ENCODE measurements around the gene FSTL5. TPM values are rescaled to one million over a fixed set of nuclear protein-coding genes. Genes with fewer than 3 reads are reported as not detected.

The FSTL5 gene
- total RNA-seq, 1 experiment from 2014 or later: 29.4 TPM

DNA sequence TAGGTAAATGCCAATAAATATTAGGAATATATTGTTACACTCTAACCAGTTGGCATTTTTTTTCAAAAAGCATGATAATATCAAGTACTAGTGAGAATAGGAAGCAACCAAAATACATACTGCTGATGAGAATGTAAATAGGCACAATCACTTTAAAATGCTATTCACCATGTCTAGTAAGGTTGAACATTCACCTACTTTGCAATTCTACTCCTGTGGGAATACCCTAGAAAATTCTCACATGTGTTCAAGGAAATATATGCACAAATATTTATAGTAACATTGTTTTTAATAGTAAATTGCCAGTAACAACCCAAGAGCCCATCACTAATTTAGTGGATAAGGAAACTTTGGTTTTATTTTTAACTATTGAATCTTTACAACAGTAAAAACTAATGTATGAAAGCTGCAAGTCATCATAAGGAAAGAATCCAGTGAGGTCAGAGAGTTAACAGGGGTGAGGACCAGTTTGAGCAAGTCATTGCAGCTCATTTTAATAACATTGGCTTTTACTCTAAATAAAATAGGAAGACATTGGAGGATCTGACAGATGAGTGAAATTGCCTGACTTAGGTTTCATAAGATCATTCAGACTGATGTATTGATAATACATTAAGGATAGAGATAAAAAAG is 23.6 kb downstream of the FSTL5 start:
- no peak for DNase-seq
- Histone ChIP-seq H3K4me3 (no peak overlapping the region), H3K36me3 (ENCODE audit: low read depth) (no peaks in the 10 kb centered on the region), H3K79me2 (ENCODE audit: low read depth) (no peaks in the 10 kb centered on the region), H4K20me1 (ENCODE audit: insufficient read depth) (no peaks in the 10 kb centered on the region; the same call in 1 of the 2 replicates), H3K4me2 (no peak overlapping the region), H3K9me3 (ENCODE audit: insufficient read depth, low read depth) (no peaks in the 10 kb centered on the region), H3F3A (ENCODE audit: insufficient read depth, low read depth) (no peaks in the 10 kb centered on the region), H2AFZ (no peak overlapping the region), H3K27ac (no peak overlapping the region), H3K4me1 (replicated peaks; ENCODE audit: insufficient read depth) (no peaks in the 10 kb centered on the region), H3K27me3 (ENCODE audit: insufficient read depth, low read depth) (no peaks in the 10 kb centered on the region), H3K9me2 (ENCODE audit: insufficient read depth) (no peaks in the 10 kb centered on the region)
- no peak for TF ChIP-seq EZH2 (IDR thresholded peaks at IDR 0.05; ENCODE audit: low read depth)
- ChIA-PET CTCF (no interaction called here), POLR2A (ENCODE audit: unreplicated experiment) (no interaction called here)
- intact Hi-C loops (cut with micrococcal nuclease; ENCODE audit: unreplicated experiment): no loop called here
- no TSS peak for BruUV-seq (replicated peaks)

DNA sequence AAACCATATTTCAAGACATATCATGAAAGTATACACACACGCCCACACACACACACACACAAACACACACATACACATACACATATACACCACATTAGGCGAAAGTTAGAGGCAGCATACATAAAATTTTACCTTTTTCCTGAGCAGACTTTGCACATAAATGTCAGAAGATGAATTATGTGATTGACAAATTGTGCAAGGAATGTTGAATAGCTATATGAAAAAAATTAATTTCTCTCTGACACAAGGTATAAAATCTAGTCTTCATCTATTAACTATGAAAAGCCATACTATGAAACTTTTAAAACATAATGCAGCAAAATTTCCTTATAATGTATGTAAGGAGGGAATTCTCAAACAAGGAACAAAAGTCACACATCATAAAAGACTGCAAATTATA is 24.4 kb downstream of the FSTL5 start:
- H3K4me1 ChIP-seq (replicated peaks; ENCODE audit: insufficient read depth): no peaks in the 10 kb centered on the region
- no peak for DNase-seq
- no peak for TF ChIP-seq EZH2 (IDR thresholded peaks at IDR 0.05; ENCODE audit: low read depth)
- TF ChIP-seq, protein P1, sequence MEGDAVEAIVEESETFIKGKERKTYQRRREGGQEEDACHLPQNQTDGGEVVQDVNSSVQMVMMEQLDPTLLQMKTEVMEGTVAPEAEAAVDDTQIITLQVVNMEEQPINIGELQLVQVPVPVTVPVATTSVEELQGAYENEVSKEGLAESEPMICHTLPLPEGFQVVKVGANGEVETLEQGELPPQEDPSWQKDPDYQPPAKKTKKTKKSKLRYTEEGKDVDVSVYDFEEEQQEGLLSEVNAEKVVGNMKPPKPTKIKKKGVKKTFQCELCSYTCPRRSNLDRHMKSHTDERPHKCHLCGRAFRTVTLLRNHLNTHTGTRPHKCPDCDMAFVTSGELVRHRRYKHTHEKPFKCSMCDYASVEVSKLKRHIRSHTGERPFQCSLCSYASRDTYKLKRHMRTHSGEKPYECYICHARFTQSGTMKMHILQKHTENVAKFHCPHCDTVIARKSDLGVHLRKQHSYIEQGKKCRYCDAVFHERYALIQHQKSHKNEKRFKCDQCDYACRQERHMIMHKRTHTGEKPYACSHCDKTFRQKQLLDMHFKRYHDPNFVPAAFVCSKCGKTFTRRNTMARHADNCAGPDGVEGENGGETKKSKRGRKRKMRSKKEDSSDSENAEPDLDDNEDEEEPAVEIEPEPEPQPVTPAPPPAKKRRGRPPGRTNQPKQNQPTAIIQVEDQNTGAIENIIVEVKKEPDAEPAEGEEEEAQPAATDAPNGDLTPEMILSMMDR (conservative IDR thresholded peaks at IDR 0.05): no peak
- no peak overlapping the region for H3K4me2 ChIP-seq
- H3K9me2 ChIP-seq (ENCODE audit: insufficient read depth): no peaks in the 10 kb centered on the region
- ChIA-PET POLR2A (ENCODE audit: unreplicated experiment) (no interaction called here), CTCF (no interaction called here)
- H3K79me2 ChIP-seq (ENCODE audit: low read depth): no peaks in the 10 kb centered on the region
- no peak overlapping the region for H2AFZ ChIP-seq
- no peaks in the 10 kb centered on the region for H3K27me3 ChIP-seq (ENCODE audit: insufficient read depth, low read depth)
- no peaks in the 10 kb centered on the region; the same call in 1 of the 2 replicates for H4K20me1 ChIP-seq (ENCODE audit: insufficient read depth)
- no peak overlapping the region for H3K4me3 ChIP-seq
- no peaks in the 10 kb centered on the region for H3F3A ChIP-seq (ENCODE audit: insufficient read depth, low read depth)
- BruUV-seq (replicated peaks): no TSS peak
- no peaks in the 10 kb centered on the region for H3K36me3 ChIP-seq (ENCODE audit: low read depth)
- intact Hi-C loops (cut with micrococcal nuclease; ENCODE audit: unreplicated experiment): no loop called here
- H3K27ac ChIP-seq: no peak overlapping the region
- H3K9me3 ChIP-seq (ENCODE audit: insufficient read depth, low read depth): no peaks in the 10 kb centered on the region

DNA sequence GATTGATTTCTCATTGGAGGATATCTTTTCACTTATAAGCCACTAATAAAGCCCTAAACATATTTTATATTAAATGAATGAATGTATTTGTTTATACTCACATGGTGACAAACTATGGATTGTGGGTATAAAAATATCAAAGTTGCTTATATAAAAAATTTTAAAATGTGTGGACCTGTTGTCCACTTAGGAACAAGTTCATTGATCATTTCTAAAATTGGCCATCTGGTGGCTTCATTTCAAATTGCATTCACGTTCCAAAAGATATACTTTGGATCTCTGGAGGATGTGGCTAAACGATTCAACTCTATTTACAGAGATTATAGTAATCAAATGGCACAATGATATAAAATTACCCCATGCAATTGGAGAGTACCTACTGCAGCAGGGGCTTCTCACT is 32.5 kb downstream of the FSTL5 start:
- DNase-seq: no peak
- H3K4me1 ChIP-seq (replicated peaks; ENCODE audit: insufficient read depth): no peaks in the 10 kb centered on the region
- no TSS peak for BruUV-seq (replicated peaks)
- no peaks in the 10 kb centered on the region for H4K20me1 ChIP-seq (ENCODE audit: insufficient read depth)
- intact Hi-C loops (cut with micrococcal nuclease; ENCODE audit: unreplicated experiment): no loop called here
- H3K79me2 ChIP-seq (ENCODE audit: low read depth): no peaks in the 10 kb centered on the region
- H3K27ac ChIP-seq: no peak overlapping the region
- POLR2A ChIA-PET (ENCODE audit: unreplicated experiment): no interaction called here
- no peaks in the 10 kb centered on the region for H3K9me3 ChIP-seq (ENCODE audit: insufficient read depth, low read depth)
- H3K9me2 ChIP-seq (ENCODE audit: insufficient read depth): no peaks in the 10 kb centered on the region
- no peak overlapping the region for H3K4me3 ChIP-seq
- H3K27me3 ChIP-seq (ENCODE audit: insufficient read depth, low read depth): no peaks in the 10 kb centered on the region
- no peak overlapping the region for H2AFZ ChIP-seq
- TF ChIP-seq EZH2 (IDR thresholded peaks at IDR 0.05; ENCODE audit: low read depth): no peak
- TF ChIP-seq, protein P1 (conservative IDR thresholded peaks at IDR 0.05): peak; percentile 49
- no peaks in the 10 kb centered on the region for H3K36me3 ChIP-seq (ENCODE audit: low read depth)
- no peak overlapping the region for H3K4me2 ChIP-seq
- no peaks in the 10 kb centered on the region for H3F3A ChIP-seq (ENCODE audit: insufficient read depth, low read depth)
- CTCF ChIA-PET: no interaction called here

DNA sequence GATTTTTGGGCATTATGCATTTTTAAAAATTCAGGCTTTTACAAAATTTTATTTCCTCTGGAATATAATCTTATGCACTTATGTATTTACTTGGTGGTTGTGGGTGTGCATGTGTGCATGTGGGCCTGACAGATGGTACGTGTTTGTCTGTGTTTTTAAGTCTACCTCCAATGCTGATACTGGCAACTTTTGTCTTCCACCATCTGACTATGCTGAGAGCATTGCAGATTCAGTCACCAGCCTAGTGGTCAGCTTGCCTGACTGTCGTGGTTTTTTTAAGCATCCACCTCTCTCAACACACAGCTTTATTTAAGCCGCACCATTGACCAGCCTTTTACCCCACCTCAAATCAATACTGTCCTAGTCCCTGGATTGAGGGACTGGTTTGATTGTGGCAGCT is 37.1 kb downstream of the FSTL5 start:
- no peaks in the 10 kb centered on the region for H3K27me3 ChIP-seq (ENCODE audit: insufficient read depth, low read depth)
- no TSS peak for BruUV-seq (replicated peaks)
- no peaks in the 10 kb centered on the region for H3K9me2 ChIP-seq (ENCODE audit: insufficient read depth)
- H3K36me3 ChIP-seq (ENCODE audit: low read depth): no peaks in the 10 kb centered on the region
- no peaks in the 10 kb centered on the region for H3K9me3 ChIP-seq (ENCODE audit: insufficient read depth, low read depth)
- TF ChIP-seq, protein P1 (conservative IDR thresholded peaks at IDR 0.05): no peak
- no peak for TF ChIP-seq EZH2 (IDR thresholded peaks at IDR 0.05; ENCODE audit: low read depth)
- no peaks in the 10 kb centered on the region for H3K79me2 ChIP-seq (ENCODE audit: low read depth)
- no peak for DNase-seq
- no peaks in the 10 kb centered on the region for H4K20me1 ChIP-seq (ENCODE audit: insufficient read depth)
- CTCF ChIA-PET: no interaction called here
- intact Hi-C loops (cut with micrococcal nuclease; ENCODE audit: unreplicated experiment): no loop called here
- POLR2A ChIA-PET (ENCODE audit: unreplicated experiment): no interaction called here
- H3F3A ChIP-seq (ENCODE audit: insufficient read depth, low read depth): no peaks in the 10 kb centered on the region
- no peak overlapping the region for H2AFZ ChIP-seq
- H3K27ac ChIP-seq: no peak overlapping the region
- H3K4me1 ChIP-seq (replicated peaks; ENCODE audit: insufficient read depth): no peaks in the 10 kb centered on the region
- H3K4me2 ChIP-seq: no peak overlapping the region
- no peak overlapping the region for H3K4me3 ChIP-seq
